Omental fat pad (tissue), 4 donors: ENCODE measurements around the gene TMEM178B. TPM values are rescaled to one million over a fixed set of nuclear protein-coding genes. Genes with fewer than 3 reads are reported as not detected.

Experiments used
- ATAC-seq: fragments of 150-250 bp; one replicate; pipeline ENCODE4 v1.9.1; 2016; ENCODE audit warnings: mild to moderate bottlenecking, moderate library complexity; ENCODE audit not compliant: low FRiP score
- DNase-seq: peaks from one replicate; pipeline ENCODE4 v3.0.0-alpha.2; 2019; ENCODE audit warnings: low spot score
- CTCF ChIP-seq, 3 donors: fragments of 450-650 bp; IDR thresholded peaks; one replicate each; pipeline ENCODE4 v1.5.1; 2016 to 2017; ENCODE audit warnings: antibody characterized with exemption in 3 of 3, mild to moderate bottlenecking in 3 of 3, moderate library complexity in 2 of 3
- total RNA-seq, 4 donors: library from RNA; depleted of rRNA; stranded (reverse); fragments of >200 nt; gene quantifications; one replicate each; pipeline ENCODE4 v1.1.0, GENCODE V29; 2016

TMEM178B gene
- total RNA-seq, 4 donors from 2014 or later: 0.50 to 1.3 (median 0.81) TPM

- TF ChIP-seq CTCF (IDR thresholded peaks at IDR 0.05): no peak
- no peak for ATAC-seq
- DNase-seq: no peak
These were observed 146.5 kb downstream of the TMEM178B start for GRCh38 chr7:141220263-141220880.

- ATAC-seq (no peak), DNase-seq (no peak)
These were observed 147.2 kb downstream of the TMEM178B start for GRCh38 chr7:141221007-141221612.

GRCh38 chr7:141225916-141226618 lies 152.2 kb downstream of the TMEM178B start:
- no peak for DNase-seq
- TF ChIP-seq CTCF (IDR thresholded peaks at IDR 0.05): no peak
- no peak for ATAC-seq

More at GRCh38 chr7:141221007-141221612, 147.2 kb downstream of the TMEM178B start:
- TF ChIP-seq CTCF (IDR thresholded peaks at IDR 0.05): no peak

GRCh38 chr7:141227454-141227853 lies 153.6 kb downstream of the TMEM178B start:
- no peak for ATAC-seq
- DNase-seq: no peak
- TF ChIP-seq CTCF (IDR thresholded peaks at IDR 0.05): no peak

GRCh38 chr7:141228482-141228881 lies 154.6 kb downstream of the TMEM178B start:
- no peak for TF ChIP-seq CTCF (IDR thresholded peaks at IDR 0.05)
- ATAC-seq (no peak), DNase-seq (no peak)

- TF ChIP-seq CTCF (IDR thresholded peaks at IDR 0.05): no peak
- no peak for ATAC-seq
- DNase-seq: no peak
These were observed 157.3 kb downstream of the TMEM178B start for GRCh38 chr7:141231018-141231792.
